Measurements from ENCODE around the gene SLC22A15.

The SLC22A15 gene

DNA sequence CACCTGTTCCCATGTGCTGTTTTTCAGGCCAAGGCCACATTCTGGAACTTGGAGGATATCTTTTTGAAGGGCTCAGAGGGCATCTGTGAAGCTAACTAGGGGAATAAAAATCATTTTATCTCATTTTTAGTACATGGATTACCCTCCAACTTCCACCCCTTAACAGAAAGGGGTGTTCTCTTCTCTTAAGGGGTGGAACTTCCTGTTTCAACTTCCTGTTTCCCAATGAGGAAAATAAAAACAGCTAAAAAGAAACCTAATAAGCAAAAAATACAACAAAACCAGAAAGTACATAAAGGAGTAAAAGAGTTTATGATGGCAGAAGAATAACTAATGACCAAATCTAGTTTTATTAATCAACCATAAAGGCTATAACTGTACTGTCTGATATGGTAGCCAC, 24.8 kb upstream of the SLC22A15 start:
- TF ChIP-seq, protein P1, sequence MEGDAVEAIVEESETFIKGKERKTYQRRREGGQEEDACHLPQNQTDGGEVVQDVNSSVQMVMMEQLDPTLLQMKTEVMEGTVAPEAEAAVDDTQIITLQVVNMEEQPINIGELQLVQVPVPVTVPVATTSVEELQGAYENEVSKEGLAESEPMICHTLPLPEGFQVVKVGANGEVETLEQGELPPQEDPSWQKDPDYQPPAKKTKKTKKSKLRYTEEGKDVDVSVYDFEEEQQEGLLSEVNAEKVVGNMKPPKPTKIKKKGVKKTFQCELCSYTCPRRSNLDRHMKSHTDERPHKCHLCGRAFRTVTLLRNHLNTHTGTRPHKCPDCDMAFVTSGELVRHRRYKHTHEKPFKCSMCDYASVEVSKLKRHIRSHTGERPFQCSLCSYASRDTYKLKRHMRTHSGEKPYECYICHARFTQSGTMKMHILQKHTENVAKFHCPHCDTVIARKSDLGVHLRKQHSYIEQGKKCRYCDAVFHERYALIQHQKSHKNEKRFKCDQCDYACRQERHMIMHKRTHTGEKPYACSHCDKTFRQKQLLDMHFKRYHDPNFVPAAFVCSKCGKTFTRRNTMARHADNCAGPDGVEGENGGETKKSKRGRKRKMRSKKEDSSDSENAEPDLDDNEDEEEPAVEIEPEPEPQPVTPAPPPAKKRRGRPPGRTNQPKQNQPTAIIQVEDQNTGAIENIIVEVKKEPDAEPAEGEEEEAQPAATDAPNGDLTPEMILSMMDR (IDR thresholded peaks at IDR 0.05) = no peak

DNA sequence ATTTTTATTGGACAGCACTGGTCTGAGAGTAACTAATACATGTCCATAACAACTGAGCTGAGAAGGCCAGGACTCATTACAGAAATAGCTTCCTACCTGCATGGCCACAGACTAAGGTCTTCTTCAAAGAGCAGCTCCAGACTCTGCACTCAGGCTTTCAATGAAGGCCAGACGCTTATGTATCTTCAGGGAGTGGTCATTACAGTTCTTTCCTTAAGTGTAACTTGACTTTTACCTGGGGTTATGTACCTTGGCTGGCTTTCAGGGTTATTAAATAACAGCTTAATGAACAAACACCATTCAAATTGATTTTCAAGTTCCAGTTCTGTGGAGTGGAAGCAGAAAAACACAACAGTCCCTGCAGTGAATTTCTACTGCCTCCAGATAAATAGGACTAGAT, 23.8 kb upstream of the SLC22A15 start:
- TF ChIP-seq, protein P1 (IDR thresholded peaks at IDR 0.05) = no peak

DNA sequence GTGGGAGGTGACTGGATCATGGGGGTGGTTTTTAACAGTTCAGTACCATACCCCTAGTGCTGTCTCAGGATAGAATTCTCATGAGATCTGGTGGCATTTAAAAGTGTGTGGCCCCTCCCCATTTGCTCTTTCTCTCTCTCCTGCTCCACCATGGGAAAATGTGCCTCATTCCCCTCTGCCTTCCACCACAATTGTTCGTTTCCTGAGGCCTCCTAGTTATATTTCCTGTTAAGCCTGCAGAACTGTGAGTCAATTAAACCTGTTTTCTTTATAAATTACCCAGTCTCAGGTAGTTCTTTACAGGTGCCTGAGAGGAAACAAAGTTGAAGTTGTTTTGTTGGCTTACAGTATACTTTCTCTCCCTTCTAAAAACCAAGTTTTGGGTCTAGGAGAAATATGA, 23.1 kb upstream of the SLC22A15 start:
- TF ChIP-seq, protein P1 (IDR thresholded peaks at IDR 0.05) = no peak

DNA sequence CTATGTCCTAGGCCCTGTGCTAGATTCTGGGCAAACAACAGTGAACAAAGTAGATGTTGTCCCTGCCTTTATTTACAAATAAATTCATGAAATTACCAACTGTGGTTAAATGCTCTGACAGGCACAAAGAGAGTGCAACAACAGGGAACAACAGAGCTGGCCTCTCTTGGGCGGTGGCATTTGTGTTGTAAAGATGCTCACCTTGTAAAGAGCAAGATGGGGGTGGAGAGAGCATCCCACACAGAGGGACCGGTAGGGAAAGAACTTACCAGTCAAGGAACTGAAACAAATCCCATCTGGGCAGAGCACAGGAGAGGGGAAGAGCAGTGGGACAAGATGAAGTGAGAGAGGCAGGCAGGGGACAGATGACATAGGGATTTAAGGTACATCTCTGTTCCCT, 21.6 kb upstream of the SLC22A15 start:
- TF ChIP-seq, protein P1 (IDR thresholded peaks at IDR 0.05) = no peak

DNA sequence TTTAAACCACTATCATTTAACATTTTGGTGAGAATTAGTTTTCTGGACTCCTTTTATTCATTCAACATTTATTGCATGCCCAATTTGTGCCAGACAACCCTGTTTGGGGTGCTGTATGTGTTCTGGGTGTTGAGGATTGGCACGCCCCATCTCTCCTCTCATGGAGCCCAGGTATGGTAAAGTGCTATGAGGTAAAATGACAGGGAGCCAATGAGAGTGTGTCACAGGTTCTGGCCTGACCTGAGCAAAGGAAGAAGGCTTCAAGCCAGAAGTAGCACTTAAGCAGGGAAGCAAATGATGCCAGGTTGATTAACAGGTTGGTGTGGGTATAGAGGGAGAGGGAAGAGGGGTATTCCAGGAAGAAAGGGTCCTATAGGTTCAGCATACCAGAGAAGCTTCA, 21.1 kb upstream of the SLC22A15 start:
- TF ChIP-seq, protein P1 (IDR thresholded peaks at IDR 0.05) = no peak

DNA sequence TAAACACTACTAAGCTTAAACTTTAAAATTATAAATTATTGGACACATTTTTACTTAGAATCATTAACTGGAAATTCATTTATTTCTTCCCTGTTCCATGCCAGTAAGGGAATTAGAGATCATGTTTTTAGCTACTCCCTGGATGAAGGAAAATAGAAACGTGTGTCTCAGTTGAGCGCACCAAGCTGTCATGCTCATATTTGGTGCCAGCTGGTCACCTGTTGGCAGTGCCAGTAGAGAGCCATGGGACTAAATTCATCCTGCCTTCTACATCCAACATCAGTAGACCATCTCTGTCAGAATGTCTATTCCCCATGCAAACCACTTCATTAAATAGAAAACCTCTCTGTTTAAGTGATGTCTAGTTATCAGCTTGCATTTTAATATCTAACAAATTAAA, 17.4 kb upstream of the SLC22A15 start:
- TF ChIP-seq, protein P1 (IDR thresholded peaks at IDR 0.05) = no peak

DNA sequence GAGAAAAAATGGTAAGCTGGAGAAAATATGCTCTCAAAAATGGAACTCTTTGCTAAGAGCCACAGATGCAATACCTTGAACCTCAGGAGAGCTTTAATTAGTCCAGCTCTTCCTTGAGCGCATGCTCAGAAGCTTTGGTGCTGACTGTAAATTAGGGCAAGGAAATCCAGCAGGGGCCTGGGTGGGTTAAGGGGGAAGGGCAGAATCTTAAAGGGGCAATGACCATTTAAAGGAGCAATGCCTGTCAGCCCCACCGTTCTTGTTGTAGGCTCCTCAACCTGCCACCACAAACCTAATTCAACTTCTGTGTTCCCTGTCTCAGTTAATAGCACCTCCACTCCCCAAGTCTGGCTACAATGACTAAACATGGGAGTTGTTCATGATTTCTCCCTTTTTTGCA, 6.8 kb upstream of the SLC22A15 start:
- TF ChIP-seq, protein P1 (IDR thresholded peaks at IDR 0.05) = no peak

- TF ChIP-seq, protein P1 (IDR thresholded peaks at IDR 0.05) = no peak
These were observed 3.2 kb upstream of the SLC22A15 start for GRCh38 chr1:115973154-115973553.
